SH-SY5Y (cell line): ENCODE results near the gene ADAT3.

Experiments
- GATA2 ChIP-seq: IDR thresholded peaks from 2 replicates; pipeline ENCODE4 v1.6.1; 2011; ENCODE audit warnings: mild to moderate bottlenecking, low read depth, low read length
- GATA3 ChIP-seq: IDR thresholded peaks from 2 replicates; pipeline ENCODE4 v1.6.1; 2011; ENCODE audit warnings: low read depth, mild to moderate bottlenecking, low read length, moderate library complexity

ADAT3 gene

DNA sequence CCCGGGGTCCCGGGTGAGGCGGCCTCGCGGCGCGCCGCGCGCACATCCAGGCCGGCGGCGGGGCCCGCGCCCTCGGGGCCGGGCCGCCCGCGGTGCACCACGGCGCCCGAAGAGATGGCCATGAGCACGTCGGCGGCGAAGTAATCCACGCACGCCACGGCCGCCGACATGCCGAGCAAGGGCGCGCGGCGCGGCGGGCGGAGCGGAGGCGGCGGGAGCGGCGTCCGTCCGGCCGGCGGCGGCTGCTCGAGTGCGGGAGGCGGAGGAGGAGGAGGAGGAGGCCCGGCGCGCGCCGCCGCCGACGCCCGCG lies 41.9 kb upstream of the ADAT3 start, which contains the start of gene KLF16:
Gene KLF16 (minus strand): TSS at position 252 of the 310 bp plus-strand sequence. CDS start 82 bp downstream, at position 170.
- TF ChIP-seq GATA2: no peak
- TF ChIP-seq GATA3: no peak

DNA sequence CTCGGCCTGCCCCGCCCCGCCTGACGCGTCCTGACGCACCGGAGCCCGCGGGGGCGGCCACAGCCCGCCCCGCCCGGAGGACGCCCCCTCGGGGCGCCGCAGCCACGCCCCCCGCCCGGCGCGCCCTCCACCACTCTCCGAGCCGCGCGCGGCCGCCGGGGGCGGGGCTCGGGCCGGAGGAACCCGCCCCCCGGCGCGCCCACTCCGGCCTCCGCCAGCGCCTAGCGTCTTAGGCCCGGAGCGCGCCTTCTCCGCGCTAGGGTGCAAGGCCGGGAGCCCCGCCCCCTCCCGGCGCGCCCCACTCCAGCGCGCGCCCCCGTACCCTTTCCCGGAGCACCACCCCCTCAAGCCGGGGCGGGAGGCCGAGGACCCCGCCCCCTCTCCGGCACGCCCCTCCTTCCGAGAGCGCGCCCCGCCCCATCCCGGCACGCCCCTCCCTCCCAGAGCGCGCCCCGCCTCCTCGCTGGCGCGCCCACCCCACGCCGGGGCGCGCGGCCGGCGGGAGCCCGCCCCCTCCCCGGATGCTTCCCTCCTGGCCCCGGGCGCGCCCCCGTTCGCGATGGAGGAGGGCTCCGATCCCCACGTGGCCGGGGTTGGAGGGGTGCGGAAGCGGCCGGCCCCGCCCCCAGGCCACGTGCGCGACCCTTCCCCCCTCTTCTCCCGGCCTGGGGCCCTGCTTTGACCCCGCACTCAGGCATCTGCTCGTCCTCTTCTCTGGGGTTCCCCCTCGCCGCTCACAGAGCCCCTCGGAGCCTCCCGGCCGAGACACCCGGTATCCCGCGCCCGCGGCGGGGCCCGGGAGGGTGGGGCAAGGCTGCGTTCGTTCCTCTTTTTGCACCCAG lies 41.3 kb upstream of the ADAT3 start:
- no peak for TF ChIP-seq GATA3
- TF ChIP-seq GATA2: no peak

DNA sequence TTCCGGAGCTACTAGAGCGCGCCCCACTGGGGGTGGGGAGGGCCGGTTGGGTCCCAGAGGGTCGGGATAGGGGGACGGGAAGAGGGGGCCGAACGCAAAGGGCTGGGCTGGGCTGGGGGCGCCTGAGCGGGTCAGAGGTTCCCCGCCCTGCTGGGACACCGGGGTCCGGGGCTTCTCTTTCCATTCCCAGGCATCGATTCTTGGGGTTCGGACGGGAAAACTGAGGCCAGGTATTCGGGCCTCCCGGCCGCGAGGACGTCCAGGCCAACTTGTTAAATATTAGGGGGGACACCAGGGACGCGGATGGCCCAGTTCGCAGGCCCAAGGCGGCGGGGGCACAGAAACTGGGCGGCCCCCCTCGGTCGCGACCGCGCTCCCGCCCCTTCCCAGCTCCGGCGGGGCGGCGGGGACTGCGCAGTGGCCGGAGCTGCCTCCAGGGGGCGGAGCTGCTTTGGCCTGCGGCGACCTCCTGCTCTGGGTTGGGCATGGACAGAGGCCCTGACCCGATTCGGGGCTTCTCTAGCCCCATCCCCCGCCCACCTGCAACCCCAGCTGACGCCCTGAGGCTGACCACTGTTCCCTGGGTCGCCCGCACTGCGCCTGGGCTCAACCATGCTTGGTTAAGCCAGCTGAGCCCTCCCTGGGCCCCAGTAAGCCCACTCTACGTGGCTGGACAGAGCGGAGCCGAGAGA lies 40.6 kb upstream of the ADAT3 start:
- TF ChIP-seq GATA2 (no peak), GATA3 (no peak)

DNA sequence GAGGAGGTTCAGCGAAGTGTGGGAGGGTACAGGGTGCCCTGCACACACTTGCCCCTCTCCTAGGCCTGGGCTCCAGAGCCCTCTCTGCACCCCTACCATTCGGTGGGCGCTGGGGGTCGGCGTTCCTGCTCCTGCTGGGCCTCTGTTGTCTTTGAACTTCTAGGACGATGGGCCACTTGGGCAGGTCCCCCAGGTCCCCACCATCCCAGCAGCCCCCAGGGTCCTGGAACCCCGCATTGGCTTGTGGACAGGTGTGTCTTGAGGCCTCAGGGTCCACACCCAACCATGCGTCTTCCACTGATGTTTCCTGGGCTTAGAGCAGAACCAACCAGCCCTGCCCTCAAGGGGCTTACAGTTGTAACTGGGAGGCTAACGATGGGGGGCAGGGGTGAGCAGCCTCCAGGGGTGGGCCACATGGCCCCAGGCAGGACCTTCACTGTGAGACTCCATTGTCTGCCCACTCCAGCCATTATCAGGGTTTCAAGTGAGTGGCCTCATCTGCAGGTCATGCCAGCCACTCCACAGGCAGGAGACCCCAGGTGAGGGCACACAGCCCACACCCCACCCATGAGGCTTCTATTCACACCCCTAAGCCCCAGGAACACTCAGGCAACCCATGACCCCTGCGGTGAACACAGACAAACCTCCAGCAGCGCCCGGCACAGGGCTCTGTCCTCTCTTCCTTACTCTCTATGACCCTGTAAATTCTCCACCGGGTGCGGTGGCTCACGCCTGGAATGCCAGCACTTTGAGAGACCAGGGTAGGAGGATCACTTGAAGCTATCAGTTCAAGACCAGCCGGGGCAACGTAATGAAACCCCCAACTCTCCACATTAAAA lies 39.8 kb upstream of the ADAT3 start:
- TF ChIP-seq GATA2 (no peak), GATA3 (no peak)

DNA sequence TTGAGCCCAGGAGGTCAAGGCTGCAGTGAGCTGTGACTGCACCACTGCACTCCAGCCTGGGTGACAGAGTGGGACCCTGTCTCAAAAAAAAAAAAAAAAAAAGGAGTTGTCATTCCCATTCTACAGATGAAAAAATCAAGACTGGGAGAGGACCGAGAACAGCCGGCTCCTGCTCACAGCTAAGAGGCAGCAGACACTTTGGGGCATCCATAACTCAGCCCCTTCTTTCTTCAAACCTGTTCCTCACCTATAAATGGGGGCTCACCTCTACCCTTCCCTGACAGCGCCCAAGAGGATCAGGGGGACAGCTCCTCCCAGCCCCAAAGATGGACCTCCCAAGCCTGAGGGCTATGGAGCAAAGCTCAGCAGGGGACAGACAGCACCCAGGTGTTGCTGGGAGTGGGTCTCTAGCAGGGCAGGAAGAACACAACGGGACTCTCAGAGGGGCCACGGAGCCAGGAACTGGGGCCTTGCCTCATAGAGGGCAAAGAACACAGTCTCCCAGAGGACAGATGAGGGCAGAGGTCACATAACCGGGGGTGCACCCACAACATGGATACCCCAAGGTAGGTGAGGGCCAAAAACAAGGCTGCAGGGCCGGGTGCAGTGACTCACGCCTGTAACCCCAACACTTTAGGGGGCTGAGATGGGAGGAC lies 38.4 kb upstream of the ADAT3 start:
- TF ChIP-seq GATA3 (no peak), GATA2 (no peak)

DNA sequence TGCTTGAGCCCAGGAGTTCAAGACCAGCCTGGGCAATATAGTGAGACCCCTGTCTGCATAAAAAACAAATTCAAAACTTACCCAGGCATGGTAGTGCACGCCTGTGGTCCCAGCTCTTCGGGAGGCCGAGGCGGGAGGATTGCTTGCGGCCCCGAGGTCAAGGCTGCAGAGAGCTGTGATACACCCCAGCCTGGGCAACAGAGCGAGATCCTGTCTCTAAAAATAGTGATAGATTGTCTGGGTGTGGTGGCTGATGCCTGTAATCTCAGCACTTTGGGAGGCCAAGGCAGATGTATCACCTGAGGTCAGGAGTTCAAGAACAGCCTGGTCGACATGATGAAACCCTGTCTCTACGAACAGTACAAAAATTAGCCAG lies 37.9 kb upstream of the ADAT3 start:
- TF ChIP-seq GATA2 (no peak), GATA3 (no peak)

DNA sequence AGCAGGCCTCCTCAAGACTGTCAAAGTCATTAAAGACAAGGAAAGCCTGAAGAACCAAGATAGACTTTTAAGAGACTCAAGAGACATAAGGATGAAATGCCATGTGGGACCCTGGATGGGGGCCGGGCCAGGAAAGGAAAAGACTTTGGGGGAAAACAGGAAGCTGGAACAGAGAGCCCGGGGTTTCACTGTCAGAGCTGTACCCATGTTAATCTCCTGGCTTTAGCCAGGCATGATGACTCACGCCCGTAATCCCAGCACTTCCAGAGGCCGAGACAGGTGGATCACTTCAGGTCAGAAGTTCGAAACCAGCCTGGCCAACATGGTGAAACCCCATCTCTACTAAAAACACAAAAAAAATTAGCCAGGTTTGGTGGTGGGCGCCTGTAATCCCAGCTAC lies 36.2 kb upstream of the ADAT3 start:
- TF ChIP-seq GATA3: no peak
- TF ChIP-seq GATA2: no peak

DNA sequence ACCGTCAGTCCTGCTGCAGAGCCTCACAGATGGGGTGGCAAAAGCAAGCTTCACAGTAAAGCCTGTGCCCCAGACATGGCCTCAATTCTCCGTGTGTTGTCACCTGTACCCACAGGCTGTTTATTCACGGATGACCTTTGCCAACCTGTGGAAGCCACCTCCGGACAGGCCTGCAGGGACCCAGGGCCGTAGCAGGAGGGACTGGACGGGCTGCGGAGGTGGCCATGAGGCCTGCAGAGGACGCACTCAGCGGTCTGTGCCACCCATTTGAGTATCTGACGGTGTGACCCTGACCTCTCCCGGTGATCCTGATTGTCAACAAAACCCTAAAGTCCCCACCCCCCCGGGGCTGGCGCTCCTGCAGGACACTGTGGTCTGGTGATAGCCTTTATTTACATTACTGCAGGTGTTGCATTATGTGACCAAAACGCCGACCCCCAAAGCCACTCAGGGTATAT lies 34.0 kb upstream of the ADAT3 start:
- TF ChIP-seq GATA2: no peak
- no peak for TF ChIP-seq GATA3

DNA sequence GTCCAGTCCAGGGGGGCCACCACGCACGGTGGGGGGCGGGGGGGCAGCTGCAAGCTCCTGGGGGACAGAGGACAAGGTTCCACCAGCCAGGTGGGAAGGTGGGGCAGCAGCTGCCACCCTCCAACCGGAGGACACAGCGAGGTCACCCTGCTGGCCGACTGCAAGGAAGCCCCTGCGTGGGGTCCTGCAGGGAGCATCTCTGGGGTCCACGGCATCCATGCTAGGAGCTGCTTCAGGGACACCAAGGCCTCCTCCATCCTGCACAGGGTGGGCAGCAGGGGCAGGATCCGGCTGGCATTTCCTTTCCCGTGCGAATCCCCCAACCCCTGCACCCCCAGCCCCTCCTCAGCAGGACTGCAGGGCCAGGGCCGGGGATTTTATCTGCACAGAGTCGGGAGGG lies 33.6 kb upstream of the ADAT3 start:
- TF ChIP-seq GATA2 (no peak), GATA3 (no peak)

DNA sequence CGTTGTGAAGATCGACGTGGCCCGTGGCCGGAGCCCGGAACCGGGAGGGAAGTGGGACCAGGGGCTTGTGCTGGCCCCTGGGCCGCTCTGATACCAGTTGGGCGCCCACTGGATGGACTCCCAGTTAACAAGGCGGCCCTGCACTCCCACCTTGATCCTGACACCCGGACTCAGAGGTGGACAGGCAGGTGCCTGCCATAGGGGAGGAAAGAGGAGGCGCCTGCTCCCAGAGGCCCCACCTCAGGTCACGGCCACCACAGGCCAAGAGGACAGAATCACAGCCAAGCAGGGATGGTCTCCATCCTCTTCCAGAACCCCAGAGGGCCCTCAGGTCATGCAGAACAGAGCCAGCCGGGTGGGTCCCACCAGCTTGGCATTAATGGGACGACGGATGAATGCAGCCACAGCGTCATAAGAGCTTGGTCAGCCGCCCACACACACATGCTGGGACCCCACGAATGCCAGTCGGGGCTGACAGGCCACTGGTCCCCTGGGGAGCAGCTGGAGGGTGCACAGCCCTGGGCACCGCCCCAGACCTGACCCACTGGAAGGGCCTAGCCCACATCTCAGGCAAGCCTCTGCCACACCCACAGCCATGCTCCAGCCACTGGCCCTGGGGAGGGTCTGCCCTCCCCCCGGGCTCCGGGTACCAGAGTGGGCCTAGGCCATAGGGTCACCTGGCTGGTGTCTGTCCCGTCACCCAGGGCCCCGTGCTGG lies 32.2 kb upstream of the ADAT3 start:
- TF ChIP-seq GATA2 (no peak), GATA3 (no peak)

DNA sequence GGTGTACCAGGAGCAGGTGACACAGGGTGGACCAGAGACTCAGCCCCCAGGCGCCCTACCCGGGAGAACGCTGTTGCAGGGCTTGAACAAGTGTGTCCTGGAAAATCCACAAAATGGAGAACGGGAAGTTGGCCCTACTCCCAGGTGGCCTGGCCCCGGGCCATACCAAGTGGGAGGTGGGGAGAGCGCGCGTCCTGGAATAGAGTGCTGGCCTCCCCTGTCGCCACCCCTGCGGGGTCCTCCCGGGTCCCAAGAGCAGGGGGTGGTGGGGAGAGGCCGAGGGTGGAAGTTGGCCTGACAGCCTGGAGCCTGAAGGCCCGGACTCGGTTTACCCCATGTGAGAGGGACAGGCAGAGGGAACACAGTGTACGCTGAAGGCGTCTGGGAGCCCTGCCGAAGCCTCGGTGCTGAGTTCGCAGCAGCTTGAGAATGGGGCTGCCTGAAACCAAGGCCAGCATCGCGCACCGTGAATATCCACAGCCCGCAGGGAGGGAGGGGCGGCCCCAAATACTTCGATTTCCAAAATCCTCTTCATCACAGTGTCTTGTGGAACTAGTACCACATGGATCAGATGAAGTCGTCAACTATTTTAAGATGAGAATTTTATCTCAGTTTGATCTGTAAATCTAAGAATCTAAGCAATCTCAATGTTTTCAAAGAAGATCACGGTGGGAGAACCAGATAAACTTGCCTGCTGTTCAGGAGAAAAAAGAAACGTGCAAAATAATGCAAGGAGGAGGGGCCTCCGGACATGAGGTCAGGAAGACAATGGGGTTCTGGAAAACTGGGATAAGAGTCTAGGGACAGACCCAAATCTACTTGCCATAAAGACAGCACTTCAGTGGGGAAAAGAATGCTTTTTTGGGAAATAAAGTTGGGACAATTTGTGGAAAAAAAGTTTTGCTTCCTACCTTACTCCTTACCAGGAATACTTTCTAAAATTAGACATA lies 31.4 kb upstream of the ADAT3 start:
- TF ChIP-seq GATA3: no peak
- TF ChIP-seq GATA2: no peak

DNA sequence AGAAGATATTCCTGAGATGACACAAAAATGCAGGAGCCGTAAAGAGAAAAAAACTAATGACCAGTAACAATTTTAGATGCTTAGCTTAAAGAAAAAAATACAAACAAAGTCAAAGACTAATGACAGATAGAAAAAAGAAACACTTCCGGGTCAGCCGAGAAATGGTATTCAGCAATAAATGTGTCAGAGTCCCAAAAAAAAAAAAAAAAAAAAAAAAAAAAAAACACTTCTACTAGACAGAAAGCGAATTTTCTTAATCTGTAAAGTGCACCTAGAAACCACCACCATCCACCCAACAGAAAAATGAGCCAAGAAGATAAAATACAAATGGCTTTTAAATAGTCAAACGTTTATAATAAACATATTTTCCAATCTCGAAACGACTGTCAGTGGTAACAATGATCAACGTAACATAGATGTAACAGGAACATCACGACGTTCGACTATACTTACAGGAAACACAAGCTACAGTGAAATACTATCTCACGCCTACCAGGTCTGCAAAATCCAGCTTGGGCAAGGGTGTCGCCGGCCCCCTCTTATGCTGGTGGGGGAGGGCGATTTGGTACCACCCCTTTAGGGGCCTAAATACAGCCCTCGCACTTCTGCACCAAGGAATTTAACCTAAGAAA lies 30.5 kb upstream of the ADAT3 start:
- TF ChIP-seq GATA3 (no peak), GATA2 (no peak)
